MM.1S (cell line): ENCODE measurements around the gene RNASE13.

Source experiments
- DNase-seq: peaks from one replicate; pipeline ENCODE4 v3.0.0-alpha.2; 2015
- H2AFZ ChIP-seq: fragments of 300-600 bp; sonication (generic); 2 replicates; pipeline ENCODE4 v1.6.0; 2016; ENCODE audit warnings: antibody characterized with exemption, low read length
- H3F3A ChIP-seq: fragments of 300-600 bp; sonication (generic); 2 replicates; pipeline ENCODE4 v1.6.1; 2016; ENCODE audit warnings: mild to moderate bottlenecking, antibody characterized with exemption, low read length, moderate library complexity, mixed read lengths; ENCODE audit not compliant: insufficient read depth
- H3K27ac ChIP-seq: fragments of 300-600 bp; sonication (generic); 2 replicates; pipeline ENCODE4 v1.5.1; 2016; ENCODE audit warnings: mild to moderate bottlenecking, low read length
- H3K27me3 ChIP-seq: fragments of 300-600 bp; sonication (generic); replicated peaks from 2 replicates; pipeline ENCODE4 v1.6.0; 2016; ENCODE audit warnings: low read length; ENCODE audit not compliant: insufficient read depth
- H3K36me3 ChIP-seq: fragments of 300-600 bp; sonication (generic); replicated peaks from 2 replicates; pipeline ENCODE4 v1.6.1; 2016; ENCODE audit warnings: mild to moderate bottlenecking, low read length, mixed read lengths; ENCODE audit not compliant: insufficient read depth
- H3K4me1 ChIP-seq: fragments of 300-600 bp; sonication (generic); 2 replicates; pipeline ENCODE4 v1.6.1; 2016; ENCODE audit warnings: low read length, mixed read lengths
- H3K4me2 ChIP-seq: fragments of 300-600 bp; sonication (generic); 2 replicates; pipeline ENCODE4 v1.6.0; 2016; ENCODE audit warnings: low read depth, low read length
- H3K4me3 ChIP-seq: fragments of 300-600 bp; sonication (generic); 2 replicates; pipeline ENCODE4 v1.5.1; 2016; ENCODE audit warnings: low read length, mixed read lengths
- H3K79me2 ChIP-seq: fragments of 300-600 bp; sonication (generic); 2 replicates; pipeline ENCODE4 v1.6.1; 2016; ENCODE audit warnings: mixed run types, low read length, mixed read lengths
- H3K9ac ChIP-seq: fragments of 300-600 bp; sonication (generic); 2 replicates; pipeline ENCODE4 v1.6.1; 2016; ENCODE audit warnings: low read length, mixed read lengths
- H3K9me2 ChIP-seq: fragments of 300-600 bp; sonication (generic); replicated peaks from 2 replicates; pipeline ENCODE4 v1.6.1; 2016; ENCODE audit warnings: mild to moderate bottlenecking, low read length, mixed read lengths; ENCODE audit not compliant: insufficient read depth
- H3K9me3 ChIP-seq: fragments of 300-600 bp; sonication (generic); replicated peaks from 2 replicates; pipeline ENCODE4 v1.6.1; 2016; ENCODE audit warnings: mild to moderate bottlenecking, low read length, mixed read lengths; ENCODE audit not compliant: insufficient read depth
- H4K20me1 ChIP-seq: fragments of 300-600 bp; sonication (generic); 2 replicates; pipeline ENCODE4 v1.6.1; 2016; ENCODE audit warnings: mild to moderate bottlenecking, low read length, moderate library complexity, mixed read lengths; ENCODE audit not compliant: insufficient read depth
- EZH2 ChIP-seq: fragments of 300-600 bp; sonication (generic); optimal IDR thresholded peaks from 2 replicates; pipeline ENCODE3; 2017; ENCODE audit warnings: low read depth, mild to moderate bottlenecking, antibody characterized with exemption, low read length, mixed read lengths
- EZH2phosphoT487 ChIP-seq: fragments of 300-600 bp; sonication (generic); IDR thresholded peaks from 2 replicates; pipeline ENCODE4 v1.6.1; 2018; ENCODE audit warnings: antibody characterized with exemption, low read length
- TF ChIP-seq, protein P1 (sequence below): fragments of 300-600 bp; sonication (generic); IDR thresholded peaks from 2 replicates; pipeline ENCODE4 v1.5.1; 2016; ENCODE audit warnings: antibody characterized with exemption, low read length, mixed read lengths

The RNASE13 gene, protein sequence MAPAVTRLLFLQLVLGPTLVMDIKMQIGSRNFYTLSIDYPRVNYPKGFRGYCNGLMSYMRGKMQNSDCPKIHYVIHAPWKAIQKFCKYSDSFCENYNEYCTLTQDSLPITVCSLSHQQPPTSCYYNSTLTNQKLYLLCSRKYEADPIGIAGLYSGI

GRCh38 chr14:21034707-21035106, at the start of gene RNASE13:
RNASE13 (minus strand) TSS chr14:21034807; CDS start chr14:21034288, 519 bp downstream.
- no peaks in the 10 kb centered on the region for H3K4me1 ChIP-seq
- no peaks in the 10 kb centered on the region for H4K20me1 ChIP-seq
- H3K4me2 ChIP-seq: no peak within 1 kb of the TSS
- no peak within 1 kb of the TSS for H3K4me3 ChIP-seq
- no peak within 1 kb of the TSS for H2AFZ ChIP-seq
- no peak within 1 kb of the TSS for H3K27ac ChIP-seq
- H3K9me2 ChIP-seq: no peaks in the 10 kb centered on the region
- H3K27me3 ChIP-seq: no peaks in the 10 kb centered on the region
- no peak for DNase-seq
- no peaks in the 10 kb centered on the region for H3F3A ChIP-seq
- no peak within 1 kb of the TSS for H3K9ac ChIP-seq
- H3K79me2 ChIP-seq: no peaks in the 10 kb centered on the region
- TF ChIP-seq, protein P1, sequence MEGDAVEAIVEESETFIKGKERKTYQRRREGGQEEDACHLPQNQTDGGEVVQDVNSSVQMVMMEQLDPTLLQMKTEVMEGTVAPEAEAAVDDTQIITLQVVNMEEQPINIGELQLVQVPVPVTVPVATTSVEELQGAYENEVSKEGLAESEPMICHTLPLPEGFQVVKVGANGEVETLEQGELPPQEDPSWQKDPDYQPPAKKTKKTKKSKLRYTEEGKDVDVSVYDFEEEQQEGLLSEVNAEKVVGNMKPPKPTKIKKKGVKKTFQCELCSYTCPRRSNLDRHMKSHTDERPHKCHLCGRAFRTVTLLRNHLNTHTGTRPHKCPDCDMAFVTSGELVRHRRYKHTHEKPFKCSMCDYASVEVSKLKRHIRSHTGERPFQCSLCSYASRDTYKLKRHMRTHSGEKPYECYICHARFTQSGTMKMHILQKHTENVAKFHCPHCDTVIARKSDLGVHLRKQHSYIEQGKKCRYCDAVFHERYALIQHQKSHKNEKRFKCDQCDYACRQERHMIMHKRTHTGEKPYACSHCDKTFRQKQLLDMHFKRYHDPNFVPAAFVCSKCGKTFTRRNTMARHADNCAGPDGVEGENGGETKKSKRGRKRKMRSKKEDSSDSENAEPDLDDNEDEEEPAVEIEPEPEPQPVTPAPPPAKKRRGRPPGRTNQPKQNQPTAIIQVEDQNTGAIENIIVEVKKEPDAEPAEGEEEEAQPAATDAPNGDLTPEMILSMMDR: no peak
- TF ChIP-seq EZH2phosphoT487: no peak
- TF ChIP-seq EZH2: no peak
- H3K9me3 ChIP-seq: no peaks in the 10 kb centered on the region
- no peaks in the 10 kb centered on the region for H3K36me3 ChIP-seq

GRCh38 chr14:21084396-21084795, 49.8 kb upstream of the RNASE13 start:
- Histone ChIP-seq H3K9ac (no peak overlapping the region), H3K4me2 (no peak overlapping the region), H3K4me3 (no peak overlapping the region), H3K9me3 (no peaks in the 10 kb centered on the region), H2AFZ (no peak overlapping the region), H3K9me2 (no peaks in the 10 kb centered on the region), H3K36me3 (no peaks in the 10 kb centered on the region), H4K20me1 (no peaks in the 10 kb centered on the region), H3K4me1 (no peaks in the 10 kb centered on the region), H3F3A (no peaks in the 10 kb centered on the region), H3K27ac (no peak overlapping the region), H3K27me3 (no peaks in the 10 kb centered on the region), H3K79me2 (no peaks in the 10 kb centered on the region)
- no peak for DNase-seq
- TF ChIP-seq EZH2: no peak
- no peak for TF ChIP-seq EZH2phosphoT487
- TF ChIP-seq, protein P1: no peak

- Histone ChIP-seq H3K9me2 (no peaks in the 10 kb centered on the region), H3K9me3 (no peaks in the 10 kb centered on the region), H3K4me2 (no peak overlapping the region), H3K4me3 (no peak overlapping the region), H3K9ac (no peak overlapping the region), H4K20me1 (no peaks in the 10 kb centered on the region), H3K4me1 (no peaks in the 10 kb centered on the region), H3K79me2 (no peaks in the 10 kb centered on the region), H2AFZ (no peak overlapping the region), H3F3A (no peaks in the 10 kb centered on the region), H3K36me3 (no peaks in the 10 kb centered on the region), H3K27ac (no peak overlapping the region), H3K27me3 (no peaks in the 10 kb centered on the region)
- DNase-seq: no peak
- TF ChIP-seq, protein P1: no peak
- TF ChIP-seq EZH2 (no peak), EZH2phosphoT487 (no peak)
Observed at GRCh38 chr14:21083565-21084325, 49.1 kb upstream of the RNASE13 start.
